ENCODE results near the gene GRK3.

GRK3 gene

GRCh38 chr22:25668437-25668836 is 104.0 kb downstream of the GRK3 start:
- DNase-seq = peak; percentile 20

- DNase-seq = no peak
These were observed 105.0 kb downstream of the GRK3 start for GRCh38 chr22:25669253-25670069.

- DNase-seq = no peak
These were observed 105.6 kb downstream of the GRK3 start for GRCh38 chr22:25670070-25670461.

GRCh38 chr22:25672289-25673084 is 108.0 kb downstream of the GRK3 start:
- DNase-seq = peak; percentile 8

GRCh38 chr22:25673713-25674112 is 109.2 kb downstream of the GRK3 start:
- no peak for DNase-seq

GRCh38 chr22:25677631-25678030 is 113.2 kb downstream of the GRK3 start:
- no peak for DNase-seq

GRCh38 chr22:25680051-25680450 is 115.6 kb downstream of the GRK3 start:
- DNase-seq = no peak

- peak; percentile 26 for DNase-seq
These were observed 116.5 kb downstream of the GRK3 start for GRCh38 chr22:25680956-25681355.

- no peak for DNase-seq
These were observed 117.6 kb downstream of the GRK3 start for GRCh38 chr22:25682109-25682508.

- no peak for DNase-seq
These were observed 124.2 kb downstream of the GRK3 start for GRCh38 chr22:25688627-25689026.

- DNase-seq = no peak
These were observed 125.2 kb downstream of the GRK3 start for GRCh38 chr22:25689631-25690030.

GRCh38 chr22:25690798-25691197 is 126.3 kb downstream of the GRK3 start:
- no peak for DNase-seq

GRCh38 chr22:25692397-25693267 is 128.2 kb downstream of the GRK3 start:
- DNase-seq = no peak

GRCh38 chr22:25693268-25693565 is 128.7 kb downstream of the GRK3 start:
- no peak for DNase-seq

- no peak for DNase-seq
These were observed 129.9 kb downstream of the GRK3 start for GRCh38 chr22:25694196-25694907.

- DNase-seq = no peak
These were observed 130.7 kb downstream of the GRK3 start for GRCh38 chr22:25695146-25695545.

- no peak for DNase-seq
These were observed 132.3 kb downstream of the GRK3 start for GRCh38 chr22:25696763-25697162.

GRCh38 chr22:25697181-25697664 is 132.7 kb downstream of the GRK3 start:
- peak; percentile 11 for DNase-seq

- no peak for DNase-seq
These were observed 133.5 kb downstream of the GRK3 start for GRCh38 chr22:25697978-25698377.

- no peak for DNase-seq
These were observed 134.0 kb downstream of the GRK3 start for GRCh38 chr22:25698461-25698860.

GRCh38 chr22:25698978-25699377 is 134.5 kb downstream of the GRK3 start:
- DNase-seq = no peak

All from fibroblast of skin of scalp (primary cell).